ENCODE data around the gene FBXL20. TPM values are rescaled to one million over a fixed set of nuclear protein-coding genes. Genes with fewer than 3 reads are reported as not detected.
A peak's percentile ranks its signal among the peaks of the same experiment; 100 is the strongest.

The FBXL20 gene
- total RNA-seq, 1 experiment from 2014 or later = 9.9 TPM

DNA sequence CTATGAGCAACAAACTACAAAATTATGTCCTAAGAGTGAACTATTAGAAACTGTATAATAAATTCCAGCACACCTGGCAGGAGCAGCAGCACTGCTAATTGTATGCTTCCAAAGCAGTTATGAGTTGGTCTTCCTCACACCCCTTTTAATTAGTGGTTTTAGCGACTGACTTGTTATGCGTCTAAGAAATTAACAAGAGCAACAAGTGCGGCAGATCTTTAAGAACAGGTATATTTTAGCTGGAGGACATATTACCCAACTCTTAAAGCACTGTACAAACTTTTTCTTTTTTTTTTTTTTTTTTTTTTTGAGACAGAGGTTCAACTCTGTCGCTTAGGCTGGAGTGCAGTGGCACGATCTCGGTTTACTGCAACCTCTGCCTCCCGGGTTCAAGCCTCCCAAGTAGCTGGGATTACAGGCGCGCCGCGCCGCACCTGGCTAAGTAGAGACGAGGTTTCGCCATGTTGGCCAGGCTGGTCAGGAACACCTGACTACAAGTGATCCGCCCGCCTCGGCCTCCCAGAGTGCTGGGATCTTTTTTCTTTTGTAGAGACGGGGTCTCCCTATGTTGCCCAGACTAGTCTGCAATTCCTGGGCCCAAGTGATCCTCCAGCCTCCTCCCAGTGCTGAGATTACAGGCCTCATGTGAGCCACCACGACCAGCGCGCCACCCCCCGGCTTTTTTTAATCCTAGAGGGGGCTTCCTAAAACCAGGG lies 1.6 kb upstream of the FBXL20 start:
- DNase-seq (ENCODE audit: low read depth, low spot score) (no peak), ATAC-seq (no peak)
- BruUV-seq (replicated peaks) = no TSS peak
- ChIA-PET POLR2A (no interaction called here), CTCF (no interaction called here)
- in situ Hi-C loops (cut with HindIII; ENCODE audit: low pct_unique_long_range_greater_than_20kb, low sequenced_read_pairs) = no loop called here
- Histone ChIP-seq H3K4me1 (ENCODE audit: control insufficient read depth, insufficient read depth, low read length) (peaks cover 9% of the 10 kb centered on the region), H3K36me3 (ENCODE audit: control insufficient read depth, insufficient read depth, low read length) (peaks cover 3% of the 10 kb centered on the region), H3K27ac (ENCODE audit: low read length) (no peak overlapping the region), H3K4me3 (ENCODE audit: low read depth in 2 of 2, low read length in 2 of 2) (peak overlapping the region in 1 of 2 experiments; percentile 14; a peak in 1 of 4 replicates), H3K27me3 (ENCODE audit: control insufficient read depth, insufficient read depth, low read length) (no peaks in the 10 kb centered on the region), H3K9me3 (ENCODE audit: control insufficient read depth, insufficient read depth, low read depth, low read length) (no peaks in the 10 kb centered on the region)
- intact Hi-C loops (cut with micrococcal nuclease; ENCODE audit: unreplicated experiment) = no loop called here
- TF ChIP-seq, protein P1, sequence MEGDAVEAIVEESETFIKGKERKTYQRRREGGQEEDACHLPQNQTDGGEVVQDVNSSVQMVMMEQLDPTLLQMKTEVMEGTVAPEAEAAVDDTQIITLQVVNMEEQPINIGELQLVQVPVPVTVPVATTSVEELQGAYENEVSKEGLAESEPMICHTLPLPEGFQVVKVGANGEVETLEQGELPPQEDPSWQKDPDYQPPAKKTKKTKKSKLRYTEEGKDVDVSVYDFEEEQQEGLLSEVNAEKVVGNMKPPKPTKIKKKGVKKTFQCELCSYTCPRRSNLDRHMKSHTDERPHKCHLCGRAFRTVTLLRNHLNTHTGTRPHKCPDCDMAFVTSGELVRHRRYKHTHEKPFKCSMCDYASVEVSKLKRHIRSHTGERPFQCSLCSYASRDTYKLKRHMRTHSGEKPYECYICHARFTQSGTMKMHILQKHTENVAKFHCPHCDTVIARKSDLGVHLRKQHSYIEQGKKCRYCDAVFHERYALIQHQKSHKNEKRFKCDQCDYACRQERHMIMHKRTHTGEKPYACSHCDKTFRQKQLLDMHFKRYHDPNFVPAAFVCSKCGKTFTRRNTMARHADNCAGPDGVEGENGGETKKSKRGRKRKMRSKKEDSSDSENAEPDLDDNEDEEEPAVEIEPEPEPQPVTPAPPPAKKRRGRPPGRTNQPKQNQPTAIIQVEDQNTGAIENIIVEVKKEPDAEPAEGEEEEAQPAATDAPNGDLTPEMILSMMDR (IDR thresholded peaks at IDR 0.05) = no peak

DNA sequence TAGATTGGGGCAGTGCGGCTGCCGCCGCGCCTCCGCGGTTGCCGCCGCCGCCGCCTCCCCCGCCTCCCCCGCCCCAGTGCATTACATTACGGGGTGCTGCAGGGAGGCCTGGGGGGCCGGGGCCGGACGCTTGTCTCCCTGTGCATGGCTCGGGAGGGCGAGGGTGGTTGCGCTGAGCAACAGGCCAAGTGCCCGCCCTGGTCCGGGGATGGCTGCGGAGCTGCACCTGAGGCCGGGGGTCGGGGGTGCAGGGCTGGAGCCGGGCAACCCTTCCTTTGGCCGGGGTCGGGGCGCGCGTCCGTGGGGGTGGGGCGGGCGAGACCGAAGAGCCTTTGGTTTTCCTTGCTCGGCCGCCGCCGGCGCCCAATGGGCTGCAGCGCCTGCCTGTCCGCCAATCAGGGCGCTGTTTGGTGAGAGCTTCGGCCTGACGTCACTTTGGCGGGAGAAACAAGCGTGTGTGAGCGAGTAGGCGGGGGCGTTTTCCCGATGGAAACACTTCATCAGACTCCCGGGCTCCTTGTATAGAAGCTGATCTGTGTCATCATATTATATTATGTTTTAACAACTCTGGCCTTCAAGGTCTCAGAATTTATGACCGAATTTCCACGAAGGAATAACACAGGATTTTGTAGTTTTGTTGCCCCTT lies 941 bp upstream of the FBXL20 start:
- TF ChIP-seq SIN3A (IDR thresholded peaks at IDR 0.05; ENCODE audit: borderline replicate concordance, insufficient read depth, low read depth, low read length) (peak; percentile 98), TCF7L2 (IDR thresholded peaks at IDR 0.05; ENCODE audit: low read depth, low read length) (no peak)
- Histone ChIP-seq H3K4me3 (ENCODE audit: low read depth in 2 of 2, low read length in 2 of 2) (peak overlapping the region; percentile 78 to 90), H3K27ac (ENCODE audit: low read length) (no peak overlapping the region), H3K36me3 (ENCODE audit: control insufficient read depth, insufficient read depth, low read length) (no peaks in the 10 kb centered on the region; the same call in none of the 2 replicates), H3K27me3 (ENCODE audit: control insufficient read depth, insufficient read depth, low read length) (no peaks in the 10 kb centered on the region), H3K4me1 (ENCODE audit: control insufficient read depth, insufficient read depth, low read length) (peaks cover 9% of the 10 kb centered on the region), H3K9me3 (ENCODE audit: control insufficient read depth, insufficient read depth, low read depth, low read length) (no peaks in the 10 kb centered on the region)
- POLR2A ChIA-PET = no interaction called here
- ATAC-seq = peak; percentile 86
- BruUV-seq (replicated peaks) = no TSS peak
- in situ Hi-C loops (cut with HindIII; ENCODE audit: low pct_unique_long_range_greater_than_20kb, low sequenced_read_pairs) = no loop called here
- CTCF ChIA-PET = no interaction called here
- DNase-seq (ENCODE audit: low read depth, low spot score) = peak; percentile 42
- intact Hi-C loops (cut with micrococcal nuclease; ENCODE audit: unreplicated experiment) = no loop called here

DNA sequence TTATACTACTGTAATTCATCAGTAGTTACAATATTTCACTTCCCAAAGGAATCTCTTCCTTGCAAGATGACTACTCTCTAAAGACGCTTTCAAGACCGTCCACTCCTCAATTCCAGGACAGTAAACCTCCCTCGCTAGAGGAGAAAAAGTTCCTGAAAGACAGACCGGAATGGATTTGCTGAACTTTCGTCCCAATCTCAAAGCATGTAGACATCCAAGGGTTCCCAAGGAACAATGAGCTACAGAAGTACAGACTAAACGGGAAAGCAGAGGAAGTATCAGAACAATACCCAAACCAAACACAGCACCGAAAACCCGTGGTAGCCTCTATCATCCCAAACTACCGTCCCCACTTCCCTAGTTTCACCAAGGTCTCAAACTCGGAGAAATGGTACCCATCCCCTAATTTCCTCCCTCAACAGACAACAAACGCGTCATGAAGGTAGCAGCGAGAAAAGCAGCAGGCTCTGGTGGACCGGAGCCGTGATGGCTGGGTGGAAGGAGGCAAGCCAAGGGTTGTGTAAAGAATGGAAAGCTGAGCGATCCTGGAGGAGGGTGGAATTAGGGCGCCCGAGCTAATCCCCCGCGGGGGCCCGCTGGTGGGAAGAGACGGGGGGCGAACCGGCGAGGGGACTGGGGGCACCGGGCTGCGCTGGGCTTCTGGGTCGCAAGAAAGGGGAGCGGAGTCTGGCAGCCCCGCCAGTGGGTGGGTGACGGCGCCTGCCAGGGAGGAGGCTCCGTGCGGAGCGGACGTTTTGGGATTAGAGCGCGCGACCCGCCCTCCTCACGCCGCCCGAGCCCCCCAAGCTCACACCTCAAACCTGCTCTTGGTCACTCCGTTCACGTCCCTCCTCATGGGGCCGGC lies 647 bp downstream of the FBXL20 start:
- Histone ChIP-seq H3K4me3 (ENCODE audit: low read depth in 2 of 2, low read length in 2 of 2) (peak overlapping the region; percentile 78 to 90), H3K27me3 (ENCODE audit: control insufficient read depth, insufficient read depth, low read length) (no peaks in the 10 kb centered on the region), H3K36me3 (ENCODE audit: control insufficient read depth, insufficient read depth, low read length) (no peaks in the 10 kb centered on the region; the same call in 1 of the 2 replicates), H3K4me1 (ENCODE audit: control insufficient read depth, insufficient read depth, low read length) (peaks cover 9% of the 10 kb centered on the region), H3K27ac (ENCODE audit: low read length) (peak overlapping the region; percentile 66), H3K9me3 (ENCODE audit: control insufficient read depth, insufficient read depth, low read depth, low read length) (no peaks in the 10 kb centered on the region)
- peak; percentile 2 for ATAC-seq
- no peak for DNase-seq (ENCODE audit: low read depth, low spot score)
- POLR2A ChIA-PET = no interaction called here
- BruUV-seq (replicated peaks) = no TSS peak
- TF ChIP-seq, protein P1 (IDR thresholded peaks at IDR 0.05) = no peak
- no peak for TF ChIP-seq TCF7L2 (IDR thresholded peaks at IDR 0.05; ENCODE audit: low read depth, low read length)
- no peak for TF ChIP-seq SIN3A (IDR thresholded peaks at IDR 0.05; ENCODE audit: borderline replicate concordance, insufficient read depth, low read depth, low read length)
- TF ChIP-seq, protein P2, sequence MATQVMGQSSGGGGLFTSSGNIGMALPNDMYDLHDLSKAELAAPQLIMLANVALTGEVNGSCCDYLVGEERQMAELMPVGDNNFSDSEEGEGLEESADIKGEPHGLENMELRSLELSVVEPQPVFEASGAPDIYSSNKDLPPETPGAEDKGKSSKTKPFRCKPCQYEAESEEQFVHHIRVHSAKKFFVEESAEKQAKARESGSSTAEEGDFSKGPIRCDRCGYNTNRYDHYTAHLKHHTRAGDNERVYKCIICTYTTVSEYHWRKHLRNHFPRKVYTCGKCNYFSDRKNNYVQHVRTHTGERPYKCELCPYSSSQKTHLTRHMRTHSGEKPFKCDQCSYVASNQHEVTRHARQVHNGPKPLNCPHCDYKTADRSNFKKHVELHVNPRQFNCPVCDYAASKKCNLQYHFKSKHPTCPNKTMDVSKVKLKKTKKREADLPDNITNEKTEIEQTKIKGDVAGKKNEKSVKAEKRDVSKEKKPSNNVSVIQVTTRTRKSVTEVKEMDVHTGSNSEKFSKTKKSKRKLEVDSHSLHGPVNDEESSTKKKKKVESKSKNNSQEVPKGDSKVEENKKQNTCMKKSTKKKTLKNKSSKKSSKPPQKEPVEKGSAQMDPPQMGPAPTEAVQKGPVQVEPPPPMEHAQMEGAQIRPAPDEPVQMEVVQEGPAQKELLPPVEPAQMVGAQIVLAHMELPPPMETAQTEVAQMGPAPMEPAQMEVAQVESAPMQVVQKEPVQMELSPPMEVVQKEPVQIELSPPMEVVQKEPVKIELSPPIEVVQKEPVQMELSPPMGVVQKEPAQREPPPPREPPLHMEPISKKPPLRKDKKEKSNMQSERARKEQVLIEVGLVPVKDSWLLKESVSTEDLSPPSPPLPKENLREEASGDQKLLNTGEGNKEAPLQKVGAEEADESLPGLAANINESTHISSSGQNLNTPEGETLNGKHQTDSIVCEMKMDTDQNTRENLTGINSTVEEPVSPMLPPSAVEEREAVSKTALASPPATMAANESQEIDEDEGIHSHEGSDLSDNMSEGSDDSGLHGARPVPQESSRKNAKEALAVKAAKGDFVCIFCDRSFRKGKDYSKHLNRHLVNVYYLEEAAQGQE (IDR thresholded peaks at IDR 0.05; ENCODE audit: insufficient read depth in 1 of 2, low read depth in 2 of 2, low read length in 1 of 2) = no peak
- TF ChIP-seq POLR2AphosphoS5 (IDR thresholded peaks at IDR 0.05; ENCODE audit: low read depth, low read length) = no peak
- in situ Hi-C loops (cut with HindIII; ENCODE audit: low pct_unique_long_range_greater_than_20kb, low sequenced_read_pairs) = no loop called here
- intact Hi-C loops (cut with micrococcal nuclease; ENCODE audit: unreplicated experiment) = no loop called here
- CTCF ChIA-PET = no interaction called here
